ENCODE measurements around the gene SEL1L3.

SEL1L3 gene

DNA sequence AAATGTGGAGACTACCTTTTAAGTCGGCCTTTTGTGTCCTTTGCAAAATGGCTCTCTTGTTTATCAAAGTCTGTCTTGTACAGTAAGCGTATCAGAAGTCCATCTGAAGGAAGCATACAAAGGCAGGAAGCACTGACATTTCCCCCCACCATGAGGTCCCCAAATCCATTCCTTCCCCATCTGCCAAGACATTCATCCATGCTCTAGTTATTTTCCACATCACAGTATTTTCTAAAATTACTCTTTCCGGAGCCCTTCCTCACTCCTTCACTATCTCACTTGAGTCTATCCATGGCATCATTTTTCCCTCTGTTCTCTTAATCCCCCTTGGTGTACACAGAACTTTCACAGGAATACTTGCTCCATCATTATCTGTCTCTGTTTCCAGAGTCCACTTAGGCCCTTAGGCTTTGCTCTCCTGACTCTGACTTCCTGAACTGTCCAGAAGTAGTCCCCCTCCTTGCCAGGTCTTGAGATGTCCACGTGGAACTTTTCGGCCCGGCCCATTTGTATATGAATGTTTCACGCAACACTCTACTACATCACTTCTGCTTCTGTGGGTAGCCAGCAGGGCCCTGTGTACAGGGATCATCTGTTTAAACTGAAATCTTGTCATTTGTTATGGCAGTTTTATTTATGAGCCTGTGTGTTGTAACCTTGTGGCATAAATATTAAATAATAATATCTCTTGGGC, 2.1 kb downstream of the SEL1L3 start:
- no peak for DNase-seq (ENCODE audit: low read depth)
- no peak overlapping the region for H3K4me3 ChIP-seq (ENCODE audit: low read length)

DNA sequence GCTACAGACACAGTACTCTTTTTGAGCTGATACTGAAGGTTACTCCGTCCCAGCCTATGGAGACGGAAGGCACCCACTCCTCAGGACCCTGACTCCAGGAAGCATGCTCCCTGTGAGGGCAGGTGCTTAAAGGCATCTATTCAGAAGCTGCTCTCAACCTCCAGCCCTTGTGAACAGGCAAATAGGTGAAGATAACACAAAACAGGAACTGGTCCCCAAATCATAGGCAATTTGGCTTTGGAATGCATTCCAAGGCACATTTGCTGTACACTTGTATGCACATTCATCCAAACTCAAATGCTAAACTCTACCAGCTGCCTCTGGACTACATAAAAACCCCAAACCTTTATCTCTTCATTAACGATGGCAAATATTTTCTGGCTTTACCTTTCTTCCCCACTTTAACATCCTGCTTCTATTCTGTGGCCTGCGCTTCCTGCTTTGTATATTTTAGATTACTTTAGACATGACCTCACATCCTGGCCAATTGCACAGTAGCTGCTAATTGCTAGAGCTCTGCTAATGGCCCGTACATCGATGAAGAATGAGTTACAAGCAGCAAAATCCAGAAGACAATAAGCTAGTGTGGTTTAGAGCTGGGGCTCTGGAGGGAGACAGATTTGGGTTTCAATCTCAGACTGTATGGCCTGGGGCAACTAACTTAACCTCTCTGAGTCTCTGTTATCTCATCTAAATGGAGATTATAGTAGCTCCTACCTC, 3.2 kb downstream of the SEL1L3 start:
- H3K4me3 ChIP-seq (ENCODE audit: low read length): no peak overlapping the region
- TF ChIP-seq, protein P1, sequence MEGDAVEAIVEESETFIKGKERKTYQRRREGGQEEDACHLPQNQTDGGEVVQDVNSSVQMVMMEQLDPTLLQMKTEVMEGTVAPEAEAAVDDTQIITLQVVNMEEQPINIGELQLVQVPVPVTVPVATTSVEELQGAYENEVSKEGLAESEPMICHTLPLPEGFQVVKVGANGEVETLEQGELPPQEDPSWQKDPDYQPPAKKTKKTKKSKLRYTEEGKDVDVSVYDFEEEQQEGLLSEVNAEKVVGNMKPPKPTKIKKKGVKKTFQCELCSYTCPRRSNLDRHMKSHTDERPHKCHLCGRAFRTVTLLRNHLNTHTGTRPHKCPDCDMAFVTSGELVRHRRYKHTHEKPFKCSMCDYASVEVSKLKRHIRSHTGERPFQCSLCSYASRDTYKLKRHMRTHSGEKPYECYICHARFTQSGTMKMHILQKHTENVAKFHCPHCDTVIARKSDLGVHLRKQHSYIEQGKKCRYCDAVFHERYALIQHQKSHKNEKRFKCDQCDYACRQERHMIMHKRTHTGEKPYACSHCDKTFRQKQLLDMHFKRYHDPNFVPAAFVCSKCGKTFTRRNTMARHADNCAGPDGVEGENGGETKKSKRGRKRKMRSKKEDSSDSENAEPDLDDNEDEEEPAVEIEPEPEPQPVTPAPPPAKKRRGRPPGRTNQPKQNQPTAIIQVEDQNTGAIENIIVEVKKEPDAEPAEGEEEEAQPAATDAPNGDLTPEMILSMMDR (conservative IDR thresholded peaks at IDR 0.05; ENCODE audit: low read depth, low read length): no peak
- DNase-seq (ENCODE audit: low read depth): no peak

More for the DNA sequence above, 2.1 kb downstream of the SEL1L3 start:
- TF ChIP-seq, protein P1 (conservative IDR thresholded peaks at IDR 0.05; ENCODE audit: low read depth, low read length): no peak

DNA sequence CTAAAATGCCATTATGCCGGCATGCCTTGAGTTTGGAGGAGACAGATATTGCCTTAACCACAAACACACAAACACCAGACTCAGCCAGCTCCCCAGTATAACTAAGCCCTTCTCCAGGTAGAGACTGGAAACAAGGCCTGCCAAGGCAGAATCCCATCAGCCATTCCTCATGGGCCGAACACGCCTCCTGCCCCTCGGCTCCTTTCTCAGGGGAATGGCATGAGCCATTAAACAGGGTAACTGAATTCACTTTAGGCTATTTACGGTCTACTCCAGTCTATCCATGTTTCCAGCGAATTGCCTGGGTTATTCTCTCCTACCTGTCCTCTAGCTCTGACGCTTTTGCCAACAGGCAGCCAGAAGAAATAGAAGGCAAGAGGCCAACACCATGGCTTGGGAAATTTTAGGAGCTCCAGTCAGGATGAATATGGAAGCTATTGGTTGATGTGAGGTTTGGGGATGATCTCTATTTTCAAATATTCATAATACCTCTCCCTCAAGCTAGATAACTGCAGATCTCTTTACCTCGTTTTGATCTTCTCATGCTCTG, 4.9 kb downstream of the SEL1L3 start:
- no peak for DNase-seq (ENCODE audit: low read depth)
- no peak overlapping the region for H3K4me3 ChIP-seq (ENCODE audit: low read length)
- TF ChIP-seq, protein P1 (conservative IDR thresholded peaks at IDR 0.05; ENCODE audit: low read depth, low read length): no peak

DNA sequence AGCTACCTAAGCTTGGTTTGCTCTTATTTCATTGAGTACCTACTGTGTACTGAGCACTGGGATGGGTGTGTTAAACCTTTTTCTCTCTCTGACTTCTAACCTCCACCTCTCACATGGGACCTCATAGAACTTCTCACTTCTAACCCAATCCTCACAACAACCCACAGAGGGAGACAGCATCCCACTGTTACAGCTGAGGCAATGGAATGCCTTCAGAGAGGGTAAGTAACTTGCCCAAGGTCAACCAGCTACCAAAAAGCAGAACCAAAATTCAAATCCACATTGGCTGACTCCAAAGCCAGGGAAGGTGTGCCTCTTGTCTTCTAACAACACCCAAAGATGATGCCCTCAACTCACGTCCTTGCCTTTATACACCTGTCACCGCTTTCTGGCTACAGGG, 5.4 kb downstream of the SEL1L3 start:
- TF ChIP-seq, protein P1 (conservative IDR thresholded peaks at IDR 0.05; ENCODE audit: low read depth, low read length): no peak
- no peak for DNase-seq (ENCODE audit: low read depth)

DNA sequence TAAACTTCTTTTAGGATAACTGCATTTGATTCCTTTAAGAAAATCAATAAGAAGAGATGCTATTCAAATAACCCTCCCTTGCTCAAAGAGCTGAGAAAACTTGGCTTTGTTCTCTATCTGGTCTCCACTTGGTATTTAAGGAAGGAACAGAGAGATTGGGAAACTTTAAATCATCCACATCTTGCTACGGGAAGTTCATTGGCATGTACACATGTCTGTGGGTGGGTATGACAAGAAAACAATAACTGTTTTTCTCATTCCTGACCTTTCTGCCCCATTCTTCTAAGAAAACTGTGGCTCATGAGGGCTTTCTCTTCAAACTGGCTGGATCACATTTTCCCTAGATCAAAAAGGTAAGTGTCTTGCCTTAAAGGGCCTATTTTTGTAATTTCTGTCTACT, 6.0 kb downstream of the SEL1L3 start:
- H3K4me3 ChIP-seq (ENCODE audit: low read length): no peak overlapping the region
- no peak for DNase-seq (ENCODE audit: low read depth)
- TF ChIP-seq, protein P1 (conservative IDR thresholded peaks at IDR 0.05; ENCODE audit: low read depth, low read length): no peak

More for the DNA sequence above, 5.4 kb downstream of the SEL1L3 start:
- H3K4me3 ChIP-seq (ENCODE audit: low read length): no peak overlapping the region

DNA sequence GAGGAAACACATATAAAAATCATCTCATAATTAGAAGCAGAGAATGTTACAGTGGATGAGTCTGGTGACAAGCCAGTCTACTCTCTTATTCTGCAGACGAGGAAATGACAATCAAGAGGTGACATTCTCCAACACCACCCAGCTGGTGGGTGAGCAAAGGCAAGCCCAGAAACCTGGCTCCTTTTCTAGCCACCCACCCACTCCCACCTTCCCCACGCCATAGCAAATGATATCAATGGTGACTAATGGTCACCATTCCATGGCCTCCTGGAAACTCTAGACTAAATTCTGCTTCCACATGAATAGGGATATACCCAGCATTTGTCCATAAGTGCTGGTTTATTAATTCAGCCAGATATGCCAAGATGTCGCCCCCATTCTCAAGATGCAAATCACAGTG, 10.7 kb downstream of the SEL1L3 start:
- DNase-seq (ENCODE audit: low read depth): no peak
- H3K4me3 ChIP-seq (ENCODE audit: low read length): no peak overlapping the region
- TF ChIP-seq, protein P1 (conservative IDR thresholded peaks at IDR 0.05; ENCODE audit: low read depth, low read length): no peak
